Measurements from ENCODE around the gene NOL8.
A peak's percentile ranks its signal among the peaks of the same experiment; 100 is the strongest.

DNA sequence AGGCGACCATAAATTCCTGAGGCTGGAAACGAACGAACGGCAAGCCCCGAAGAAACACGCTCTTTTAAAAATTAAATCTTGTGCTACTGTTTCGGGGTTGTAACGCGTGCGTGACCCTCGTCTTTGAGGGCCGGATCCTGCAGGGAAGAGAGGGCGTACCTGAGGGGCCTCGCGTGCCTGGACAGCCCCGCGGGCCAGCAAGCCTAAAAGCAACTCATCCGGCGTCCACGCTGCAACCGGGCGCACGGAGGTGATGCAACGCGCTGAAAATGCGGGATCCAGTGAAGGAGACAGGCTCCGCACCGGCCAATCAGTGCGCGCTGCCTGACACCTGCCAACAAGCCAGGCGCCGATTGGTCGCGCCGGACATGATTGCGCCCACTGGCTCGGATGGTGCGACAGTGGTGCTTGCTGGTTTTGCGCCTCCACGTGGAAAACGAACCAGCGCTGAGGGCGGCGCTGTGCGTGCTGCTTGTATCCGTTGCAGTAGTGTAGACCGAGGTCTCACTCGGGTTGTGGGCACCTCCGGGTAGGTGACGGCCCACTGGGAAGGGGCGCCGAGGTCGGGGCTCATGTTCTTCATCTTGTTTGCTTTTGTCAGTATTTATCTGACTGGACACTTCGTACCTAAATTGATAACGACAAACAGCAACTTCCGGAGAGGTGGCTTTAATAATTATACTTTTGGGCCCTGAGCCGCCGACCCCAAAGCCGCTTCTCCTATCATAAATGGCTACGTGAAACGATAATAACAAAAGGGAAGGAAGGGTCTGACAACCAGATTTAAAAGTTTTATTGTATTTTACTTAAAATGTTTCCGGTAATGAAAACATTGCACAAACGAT lies 31.5 kb downstream of the NOL8 start, which contains the start of gene IARS1:
- TF ChIP-seq POLR2A (IDR thresholded peaks at IDR 0.05; ENCODE audit: low read length) (peak; percentile 97), GATA1 (IDR thresholded peaks at IDR 0.05; ENCODE audit: low read depth, low read length) (no peak)

All from erythroblast (primary cell).